ENCODE results near the gene CTAGE15.
"Not testable (repeated sequence)": the region's sequence is repeated elsewhere in the genome, so short reads cannot be mapped to it uniquely, and the experiment has no call there.

GRCh38 chr7:143620058-143620457, 48.5 kb downstream of the CTAGE15 start:
- TF ChIP-seq CTCF (IDR thresholded peaks at IDR 0.05; ENCODE audit: low read length); EZH2phosphoT487 (IDR thresholded peaks at IDR 0.05; ENCODE audit: low read length); EZH2 (optimal IDR thresholded peaks at IDR 0.05; ENCODE audit: low read depth, low read length): not testable (repeated sequence)

Measured in MM.1S (cell line).